NCI-H2227 (cell line): ENCODE measurements around the gene TRIP13.

Experiments
- DNase-seq: peaks from one replicate; lab custom pipeline; 2025; ENCODE audit not compliant: unreplicated experiment; lab: John Stamatoyannopoulos, UW

TRIP13 gene

GRCh38 chr5:963673-964531 lies 71.2 kb downstream of the TRIP13 start:
- DNase-seq: no peak

- DNase-seq: no peak
Observed at GRCh38 chr5:964821-965220, 72.1 kb downstream of the TRIP13 start.

- no peak for DNase-seq
Observed at GRCh38 chr5:965604-966344, 73.1 kb downstream of the TRIP13 start.

GRCh38 chr5:966345-966710 lies 73.6 kb downstream of the TRIP13 start:
- DNase-seq: no peak

GRCh38 chr5:966941-967340 lies 74.3 kb downstream of the TRIP13 start:
- no peak for DNase-seq
